Stimulated activated CD8-positive, alpha-beta memory T cell treated with anti-CD3 and anti-CD28 coated beads, Interleukin-4, amount 100 ng/mL, for 24 hours (primary cell): Measurements from ENCODE around the gene ARHGEF19.

ENCODE experiments used
- DNase-seq: peaks from one replicate; pipeline ENCODE4 v3.0.0-alpha.2; 2020; ENCODE audit warnings: low read depth

Gene ARHGEF19

GRCh38 chr1:16149146-16149545, 63.3 kb downstream of the ARHGEF19 start:
- DNase-seq, result no peak

- no peak for DNase-seq
These were observed 63.9 kb downstream of the ARHGEF19 start for GRCh38 chr1:16148329-16149092.
